GM18517 (cell line): ENCODE data around the gene REXO2.

Experiments
- ATAC-seq: cut with Tn5 transposase; IDR thresholded peaks from one replicate; pipeline ENCODE4 v1.9.1; 2021; ENCODE audit warnings: mild to moderate bottlenecking, moderate library complexity; ENCODE audit not compliant: unreplicated experiment

REXO2 gene

GRCh38 chr11:114439229-114440120 is at the start of gene REXO2:
Gene REXO2 (plus strand): TSS chr11:114439467. CDS start chr11:114439529, 62 bp downstream.
- peak; percentile 98 for ATAC-seq

GRCh38 chr11:114392735-114393667 is 46.3 kb upstream of the REXO2 start:
- no peak for ATAC-seq

GRCh38 chr11:114395736-114396135 is 43.5 kb upstream of the REXO2 start:
- ATAC-seq: no peak

- no peak for ATAC-seq
Observed at GRCh38 chr11:114396916-114397315, 42.4 kb upstream of the REXO2 start.

GRCh38 chr11:114397349-114397982 is 41.8 kb upstream of the REXO2 start:
- no peak for ATAC-seq

- ATAC-seq: no peak
Observed at GRCh38 chr11:114398303-114398920, 40.9 kb upstream of the REXO2 start.

GRCh38 chr11:114399490-114400215 is 39.6 kb upstream of the REXO2 start:
- peak; percentile 27 for ATAC-seq

GRCh38 chr11:114400216-114400914 is 38.9 kb upstream of the REXO2 start, which contains the start of the genes C11orf71 and RBM7:
Gene C11orf71 (minus strand): TSS chr11:114400511. CDS start chr11:114400331, 180 bp downstream.
Gene RBM7 (plus strand): TSS chr11:114400666. CDS start chr11:114400672, 6 bp downstream.
- peak; percentile 91 for ATAC-seq

GRCh38 chr11:114400915-114401223 is 38.4 kb upstream of the REXO2 start:
- no peak for ATAC-seq

- no peak for ATAC-seq
Observed at GRCh38 chr11:114401311-114401710, 38.0 kb upstream of the REXO2 start.

GRCh38 chr11:114412946-114413345 is 26.3 kb upstream of the REXO2 start:
- no peak for ATAC-seq

- ATAC-seq: no peak
Observed at GRCh38 chr11:114413958-114414357, 25.3 kb upstream of the REXO2 start.

- no peak for ATAC-seq
Observed at GRCh38 chr11:114416441-114416961, 22.8 kb upstream of the REXO2 start.

GRCh38 chr11:114426280-114426679 is 13.0 kb upstream of the REXO2 start:
- ATAC-seq: no peak

GRCh38 chr11:114430290-114430689 is 9.0 kb upstream of the REXO2 start:
- no peak for ATAC-seq

GRCh38 chr11:114432893-114433292 is 6.4 kb upstream of the REXO2 start:
- ATAC-seq: no peak

- ATAC-seq: no peak
Observed at GRCh38 chr11:114433376-114433775, 5.9 kb upstream of the REXO2 start.

- no peak for ATAC-seq
Observed at GRCh38 chr11:114438303-114438702, 964 bp upstream of the REXO2 start.
